Subcutaneous adipose tissue (tissue), 4 donors: Measurements from ENCODE around the gene TNFRSF8. TPM values are rescaled to one million over a fixed set of nuclear protein-coding genes. Genes with fewer than 3 reads are reported as not detected.

ENCODE experiments used
- CTCF ChIP-seq: fragments of 450-650 bp; IDR thresholded peaks from one replicate; pipeline ENCODE4 v1.5.1; 2016; ENCODE audit warnings: low read depth, mild to moderate bottlenecking, control low read depth, antibody characterized with exemption, moderate library complexity
- total RNA-seq, 4 donors: library from RNA; depleted of rRNA; stranded (reverse); fragments of >200 nt; gene quantifications; one replicate each; pipeline ENCODE4 v1.1.0, GENCODE V29; 2016

The TNFRSF8 gene
- total RNA-seq, 4 donors from 2014 or later, result 1.5 to 7.2 (median 2.9) TPM

- TF ChIP-seq CTCF, result no peak
Measured at GRCh38 chr1:12138196-12139168, 75.4 kb downstream of the TNFRSF8 start.

- no peak for TF ChIP-seq CTCF
Measured at GRCh38 chr1:12140016-12140415, 76.9 kb downstream of the TNFRSF8 start.

DNA sequence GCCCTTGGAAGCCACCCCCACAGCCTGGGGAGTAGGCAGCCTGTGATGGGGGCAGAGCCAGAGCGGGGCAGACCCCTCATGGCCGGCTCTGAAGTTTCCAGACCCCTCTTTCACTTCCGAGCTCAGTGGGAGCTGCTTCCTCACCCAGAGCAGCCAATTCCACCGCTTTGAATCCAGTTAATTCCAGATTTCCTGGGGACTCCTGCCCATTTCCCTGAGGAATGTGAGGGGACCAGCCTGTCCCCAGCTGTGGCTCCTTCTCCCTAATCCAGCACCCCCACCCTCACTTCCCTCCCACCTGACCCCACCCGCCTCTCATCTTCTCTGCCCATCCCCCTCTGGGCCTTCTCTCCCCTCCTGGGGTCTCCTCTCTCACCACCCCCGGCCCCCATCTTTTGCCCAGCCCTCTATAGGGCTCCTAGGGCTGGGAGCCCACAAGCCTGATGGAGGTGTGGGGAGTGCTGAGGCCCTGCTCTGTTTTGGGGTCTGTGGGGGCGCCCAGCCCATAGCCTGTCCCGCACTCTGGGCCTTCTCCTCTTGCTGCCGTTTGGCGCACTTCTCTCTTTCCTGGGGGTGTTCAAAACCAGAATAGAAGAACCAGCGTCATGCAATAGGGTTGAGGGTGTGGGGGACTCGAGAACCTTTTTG, 77.5 kb downstream of the TNFRSF8 start:
- no peak for TF ChIP-seq CTCF

GRCh38 chr1:12141163-12141850, 78.2 kb downstream of the TNFRSF8 start:
- no peak for TF ChIP-seq CTCF

GRCh38 chr1:12142141-12142823, 79.2 kb downstream of the TNFRSF8 start:
- TF ChIP-seq CTCF, result no peak

DNA sequence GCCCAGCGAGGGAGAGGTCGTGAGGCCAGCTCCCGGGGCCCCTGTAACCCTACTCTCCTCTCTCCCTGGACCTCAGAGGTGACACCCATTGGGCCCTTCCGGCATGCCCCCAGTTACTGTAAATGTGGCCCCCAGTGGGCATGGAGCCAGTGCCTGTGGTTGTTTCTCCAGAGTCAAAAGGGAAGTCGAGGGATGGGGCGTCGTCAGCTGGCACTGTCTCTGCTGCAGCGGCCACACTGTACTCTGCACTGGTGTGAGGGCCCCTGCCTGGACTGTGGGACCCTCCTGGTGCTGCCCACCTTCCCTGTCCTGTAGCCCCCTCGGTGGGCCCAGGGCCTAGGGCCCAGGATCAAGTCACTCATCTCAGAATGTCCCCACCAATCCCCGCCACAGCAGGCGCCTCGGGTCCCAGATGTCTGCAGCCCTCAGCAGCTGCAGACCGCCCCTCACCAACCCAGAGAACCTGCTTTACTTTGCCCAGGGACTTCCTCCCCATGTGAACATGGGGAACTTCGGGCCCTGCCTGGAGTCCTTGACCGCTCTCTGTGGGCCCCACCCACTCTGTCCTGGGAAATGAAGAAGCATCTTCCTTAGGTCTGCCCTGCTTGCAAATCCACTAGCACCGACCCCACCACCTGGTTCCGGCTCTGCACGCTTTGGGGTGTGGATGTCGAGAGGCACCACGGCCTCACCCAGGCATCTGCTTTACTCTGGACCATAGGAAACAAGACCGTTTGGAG, 80.0 kb downstream of the TNFRSF8 start:
- no peak for TF ChIP-seq CTCF
